GM12875 (cell line): ENCODE results near the gene OR8A1.
"Not testable (repeated sequence)": the region's sequence is repeated elsewhere in the genome, so short reads cannot be mapped to it uniquely, and the experiment has no call there.

Source experiments
- H3K4me3 ChIP-seq: one replicate; pipeline ENCODE4 v1.5.1; 2011; ENCODE audit warnings: low read depth, low read length, control low read depth
- TF ChIP-seq, protein P1 (sequence below): IDR thresholded peaks from 2 replicates; pipeline ENCODE4 v1.5.1; 2011; ENCODE audit warnings: low read depth, mild to moderate bottlenecking, control low read depth, inconsistent platforms, low read length, moderate library complexity, borderline replicate concordance; ENCODE audit not compliant: insufficient read depth

Gene OR8A1

DNA sequence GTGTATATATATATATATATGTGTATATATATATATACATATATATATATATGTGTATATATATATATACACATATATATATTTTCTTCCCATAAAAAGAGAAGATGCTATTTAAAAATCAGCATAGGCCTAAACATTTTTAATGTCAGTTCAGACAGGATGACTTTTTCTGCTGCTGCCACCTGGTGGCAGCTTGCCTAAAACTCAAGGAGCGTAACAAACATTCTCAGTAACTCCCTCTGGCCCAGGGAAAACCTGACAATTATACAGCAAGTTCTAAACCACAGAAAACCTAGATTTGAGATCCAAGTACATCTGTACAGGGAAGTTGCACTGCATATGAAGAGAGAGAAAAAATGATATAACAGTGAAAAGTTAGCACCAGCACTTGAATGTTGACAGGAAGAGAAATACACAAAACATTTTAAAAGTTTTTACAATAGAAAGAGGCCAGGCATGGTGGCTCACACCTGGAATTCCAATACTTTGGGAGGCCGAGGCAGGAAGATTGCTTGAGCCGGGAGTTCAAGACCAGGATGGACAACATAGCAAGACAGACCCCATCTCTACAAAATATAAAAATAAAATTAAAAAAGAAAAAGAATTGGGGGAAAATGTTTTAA, 16.6 kb downstream of the OR8A1 start:
- H3K4me3 ChIP-seq, result no peak overlapping the region
- TF ChIP-seq, protein P1, sequence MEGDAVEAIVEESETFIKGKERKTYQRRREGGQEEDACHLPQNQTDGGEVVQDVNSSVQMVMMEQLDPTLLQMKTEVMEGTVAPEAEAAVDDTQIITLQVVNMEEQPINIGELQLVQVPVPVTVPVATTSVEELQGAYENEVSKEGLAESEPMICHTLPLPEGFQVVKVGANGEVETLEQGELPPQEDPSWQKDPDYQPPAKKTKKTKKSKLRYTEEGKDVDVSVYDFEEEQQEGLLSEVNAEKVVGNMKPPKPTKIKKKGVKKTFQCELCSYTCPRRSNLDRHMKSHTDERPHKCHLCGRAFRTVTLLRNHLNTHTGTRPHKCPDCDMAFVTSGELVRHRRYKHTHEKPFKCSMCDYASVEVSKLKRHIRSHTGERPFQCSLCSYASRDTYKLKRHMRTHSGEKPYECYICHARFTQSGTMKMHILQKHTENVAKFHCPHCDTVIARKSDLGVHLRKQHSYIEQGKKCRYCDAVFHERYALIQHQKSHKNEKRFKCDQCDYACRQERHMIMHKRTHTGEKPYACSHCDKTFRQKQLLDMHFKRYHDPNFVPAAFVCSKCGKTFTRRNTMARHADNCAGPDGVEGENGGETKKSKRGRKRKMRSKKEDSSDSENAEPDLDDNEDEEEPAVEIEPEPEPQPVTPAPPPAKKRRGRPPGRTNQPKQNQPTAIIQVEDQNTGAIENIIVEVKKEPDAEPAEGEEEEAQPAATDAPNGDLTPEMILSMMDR, result peak; percentile 65

DNA sequence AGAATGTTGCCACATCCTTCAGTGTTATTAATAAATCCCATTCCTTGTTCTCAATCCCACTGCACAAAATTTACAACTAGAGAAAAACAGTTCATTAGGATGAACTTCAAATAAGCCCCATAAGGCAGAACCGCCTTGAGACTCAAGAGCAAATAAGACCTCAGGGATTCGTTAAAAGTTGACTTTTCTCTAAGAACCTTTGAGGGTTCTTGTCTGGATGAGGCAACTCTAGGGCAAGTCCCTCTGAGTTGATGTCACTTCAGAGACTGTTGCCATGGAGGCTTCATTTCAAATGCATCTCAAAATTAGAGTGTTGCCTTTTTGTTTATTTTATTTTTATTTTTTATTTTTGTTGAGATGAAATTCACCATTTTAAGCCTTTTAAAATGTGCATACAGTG, 21.6 kb downstream of the OR8A1 start:
- TF ChIP-seq, protein P1, result no peak
- H3K4me3 ChIP-seq, result no peak overlapping the region

DNA sequence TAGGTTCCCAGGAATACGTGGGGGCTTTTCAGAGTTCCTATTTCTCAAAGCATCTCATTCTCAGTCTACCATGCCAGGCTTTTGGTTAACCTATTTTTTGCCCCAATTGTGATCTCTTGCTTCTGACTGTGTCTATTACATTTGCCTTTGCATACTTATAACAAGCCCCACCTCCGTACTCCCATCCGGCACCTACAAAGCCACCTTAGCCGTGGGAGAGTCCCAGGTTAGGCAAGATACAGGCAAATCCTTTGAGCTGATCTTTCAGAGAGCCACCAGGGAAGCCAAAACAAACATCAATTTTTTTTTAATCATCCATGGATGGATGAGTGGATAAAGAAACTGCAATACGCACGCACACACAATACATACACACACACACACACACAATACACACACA, 22.8 kb downstream of the OR8A1 start:
- H3K4me3 ChIP-seq, result no peak overlapping the region
- TF ChIP-seq, protein P1, result no peak

DNA sequence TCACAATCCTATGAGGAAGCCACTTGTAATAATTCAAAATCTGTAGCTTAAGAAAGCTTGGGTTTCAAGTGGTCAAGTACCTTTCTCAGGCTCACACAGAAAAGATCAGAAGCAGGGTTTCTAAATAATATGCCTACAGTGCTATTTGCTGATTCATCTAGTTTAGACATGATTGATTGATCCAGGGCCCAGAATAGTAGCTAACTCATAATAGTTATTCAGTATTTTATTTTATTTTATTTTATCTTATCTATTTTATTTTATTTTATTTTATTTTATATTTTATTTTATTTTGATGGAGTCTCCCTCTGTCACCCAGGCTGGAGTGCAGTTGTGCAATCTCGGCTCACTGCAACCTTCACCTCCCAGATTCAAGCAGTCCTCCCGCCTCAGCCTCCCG, 25.5 kb downstream of the OR8A1 start:
- TF ChIP-seq, protein P1, result no peak
- no peak overlapping the region for H3K4me3 ChIP-seq

DNA sequence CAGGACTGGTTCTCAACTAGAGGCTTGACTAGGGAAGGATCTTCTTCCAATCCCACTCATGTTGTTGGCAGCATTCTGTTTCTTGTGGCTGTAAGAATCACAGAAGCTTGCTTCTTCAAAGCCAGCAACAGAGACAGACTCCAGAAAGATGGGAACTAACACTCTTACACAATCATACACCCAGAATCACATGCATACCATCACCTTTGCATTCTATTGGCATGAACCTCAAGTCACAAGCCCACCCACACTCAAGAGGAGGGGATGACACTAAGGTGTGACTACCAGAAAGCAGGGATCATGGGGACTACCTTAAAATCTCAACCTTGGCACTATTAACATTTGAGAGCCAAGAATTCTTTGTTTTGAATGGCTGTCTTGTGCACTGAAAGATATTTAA, 27.8 kb downstream of the OR8A1 start:
- TF ChIP-seq, protein P1, result no peak
- H3K4me3 ChIP-seq, result no peak overlapping the region

DNA sequence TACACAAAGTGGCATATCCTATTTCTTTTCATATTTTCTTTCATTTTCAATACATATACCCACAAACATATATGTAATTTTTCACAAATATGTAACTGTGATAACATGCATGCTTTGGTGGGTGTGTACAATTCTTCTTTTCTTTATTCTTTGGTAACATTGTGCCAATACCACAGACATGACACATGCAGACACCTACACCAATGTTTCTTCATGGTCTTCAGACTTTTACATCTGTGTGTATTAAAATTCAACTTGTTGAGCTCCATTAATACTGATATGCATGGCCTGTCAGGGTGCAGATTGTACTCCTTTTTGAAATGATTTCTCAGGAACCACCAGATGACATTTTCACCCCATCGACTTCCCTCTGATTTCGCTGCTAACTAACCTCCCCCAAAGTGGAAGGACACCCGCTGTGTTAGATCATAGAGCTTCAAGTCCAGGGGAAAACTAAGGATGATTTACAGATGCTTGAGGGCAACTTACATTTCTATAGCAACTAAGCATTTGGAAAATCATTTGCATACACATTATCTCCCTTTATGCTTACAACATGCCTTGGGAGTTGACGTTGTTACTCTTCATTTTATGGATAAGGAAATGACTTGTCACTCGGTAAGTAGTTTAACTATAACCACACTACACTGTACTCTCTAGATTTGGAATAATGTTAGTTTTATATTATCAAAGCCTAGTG, 31.0 kb downstream of the OR8A1 start:
- TF ChIP-seq, protein P1, result no peak
- H3K4me3 ChIP-seq, result no peak overlapping the region

DNA sequence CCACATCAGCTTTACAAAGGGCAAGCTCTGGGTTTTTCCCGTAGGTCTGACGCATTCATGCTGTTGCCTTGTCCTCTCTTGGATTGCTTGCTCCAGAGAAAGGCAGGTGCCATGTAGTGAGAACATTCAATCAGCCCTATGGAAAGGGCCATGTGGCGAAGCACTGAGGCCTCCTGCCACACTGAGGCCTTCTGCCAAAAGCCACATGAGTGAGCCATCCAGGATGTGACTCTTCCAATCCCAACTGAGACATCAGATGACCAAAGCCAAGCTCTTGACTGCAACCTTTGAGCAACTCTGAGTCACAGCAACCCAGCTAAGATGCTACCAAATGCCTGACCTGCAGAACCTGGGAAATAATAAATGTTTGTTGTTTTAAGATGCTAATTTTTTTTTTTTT, 32.4 kb downstream of the OR8A1 start:
- TF ChIP-seq, protein P1, result no peak
- H3K4me3 ChIP-seq, result no peak overlapping the region

DNA sequence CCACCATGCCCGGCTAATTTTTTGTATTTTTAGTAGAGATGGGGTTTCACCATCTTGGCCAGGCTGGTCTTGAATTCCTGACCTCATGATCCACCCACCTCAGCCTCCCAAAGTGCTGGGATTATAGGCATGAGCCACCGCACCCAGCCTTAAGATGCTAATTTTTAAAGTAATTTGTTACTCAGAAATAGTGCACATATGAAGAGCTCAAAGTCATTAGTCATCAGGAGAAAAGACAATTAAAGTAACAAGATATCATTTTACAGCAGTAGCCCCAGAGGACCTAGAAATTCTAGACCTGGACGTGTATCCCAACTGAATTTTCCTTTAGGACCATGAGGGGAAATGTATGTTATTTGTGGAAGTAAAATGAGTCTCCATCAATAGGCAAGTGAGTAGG, 32.9 kb downstream of the OR8A1 start:
- not testable (repeated sequence) for H3K4me3 ChIP-seq
